Transverse colon (tissue), 3 donors: Measurements from ENCODE around the gene NGLY1.

Experiments used
- EP300 ChIP-seq: sonication (generic); formaldehyde crosslinking; IDR thresholded peaks from one replicate; pipeline ENCODE4 v1.6.1; 2017; ENCODE audit warnings: antibody characterized with exemption, low read depth
- TF ChIP-seq, protein P1 (sequence below), 5 experiments: fragments of 200-600 bp in 3 of 5; fragments of 450-650 bp in 2 of 5; sonication (generic) in 3 of 5; IDR thresholded peaks; 1 replicate in 2 of 5; 2 replicates in 3 of 5; pipeline ENCODE4 v1.5.1; 2016 to 2017; ENCODE audit warnings: antibody characterized with exemption in 5 of 5, inconsistent platforms in 3 of 5, mild to moderate bottlenecking in 2 of 5, moderate library complexity in 1 of 5

DNA sequence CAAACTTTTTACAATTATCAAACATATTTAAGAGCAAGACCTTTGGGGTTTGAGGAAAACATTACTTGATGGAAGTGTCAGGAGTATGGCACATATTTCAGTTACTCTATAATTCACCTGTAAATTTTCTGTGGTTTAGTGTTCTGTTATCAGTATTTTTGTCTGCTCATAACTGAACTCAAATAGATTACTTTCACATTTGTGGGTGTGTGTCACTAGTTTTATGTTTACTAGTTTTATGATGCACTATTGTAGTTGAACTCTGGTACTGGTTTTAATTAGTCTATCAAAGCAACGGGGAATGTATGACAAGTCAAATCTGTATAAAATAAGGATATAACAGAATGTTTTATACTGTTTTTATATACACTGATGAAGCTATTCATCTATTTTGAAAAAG is 33.9 kb upstream of the NGLY1 start:
- TF ChIP-seq, protein P1, sequence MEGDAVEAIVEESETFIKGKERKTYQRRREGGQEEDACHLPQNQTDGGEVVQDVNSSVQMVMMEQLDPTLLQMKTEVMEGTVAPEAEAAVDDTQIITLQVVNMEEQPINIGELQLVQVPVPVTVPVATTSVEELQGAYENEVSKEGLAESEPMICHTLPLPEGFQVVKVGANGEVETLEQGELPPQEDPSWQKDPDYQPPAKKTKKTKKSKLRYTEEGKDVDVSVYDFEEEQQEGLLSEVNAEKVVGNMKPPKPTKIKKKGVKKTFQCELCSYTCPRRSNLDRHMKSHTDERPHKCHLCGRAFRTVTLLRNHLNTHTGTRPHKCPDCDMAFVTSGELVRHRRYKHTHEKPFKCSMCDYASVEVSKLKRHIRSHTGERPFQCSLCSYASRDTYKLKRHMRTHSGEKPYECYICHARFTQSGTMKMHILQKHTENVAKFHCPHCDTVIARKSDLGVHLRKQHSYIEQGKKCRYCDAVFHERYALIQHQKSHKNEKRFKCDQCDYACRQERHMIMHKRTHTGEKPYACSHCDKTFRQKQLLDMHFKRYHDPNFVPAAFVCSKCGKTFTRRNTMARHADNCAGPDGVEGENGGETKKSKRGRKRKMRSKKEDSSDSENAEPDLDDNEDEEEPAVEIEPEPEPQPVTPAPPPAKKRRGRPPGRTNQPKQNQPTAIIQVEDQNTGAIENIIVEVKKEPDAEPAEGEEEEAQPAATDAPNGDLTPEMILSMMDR (IDR thresholded peaks at IDR 0.05) = no peak
- no peak for TF ChIP-seq EP300
